ENCODE results near the gene SETD2. TPM values are rescaled to one million over a fixed set of nuclear protein-coding genes. Genes with fewer than 3 reads are reported as not detected.

Gene SETD2
- total and polyA plus RNA-seq, 2 donors (not counting 1 experiment from before 2014, with no cell fraction given), result 22.6 to 91.4 TPM

GRCh38 chr3:46999516-47000197, 164.3 kb downstream of the SETD2 start:
- H3K36me3 ChIP-seq (replicated peaks in 1 of 2; ENCODE audit: control extremely low read depth in 1 of 2, control insufficient read depth in 1 of 2, extremely low read depth in 1 of 2, insufficient read depth in 2 of 2, low read length in 1 of 2), result peaks cover 0 to 65% of the 10 kb centered on the region in 2 experiments
- H3K4me3 ChIP-seq (ENCODE audit: control extremely low read depth in 1 of 5, extremely low read depth in 1 of 5, insufficient read depth in 1 of 5, low read depth in 2 of 5, low read length in 4 of 5), result no peak overlapping the region
- H3K27ac Mint-ChIP-seq, result no peak overlapping the region
- TF ChIP-seq CTCF (IDR thresholded peaks at IDR 0.05), result no peak
- TF ChIP-seq EZH2 (IDR thresholded peaks at IDR 0.05; ENCODE audit: borderline replicate concordance, insufficient read depth, low read depth, low read length, poor library complexity, severe bottlenecking), result no peak
- ChIA-PET CTCF (interaction anchor here (1.0 to 12.1 kb wide), 10 partner anchors 20 to 154 kb away, joined by 3 to 146 read pairs (median 6); partner anchors contain the start of gene NBEAL2), POLR2A (interaction anchor here (1.2 to 1.8 kb wide), 2 partner anchors 10 to 15 kb away, joined by 3 to 4 read pairs; no protein-coding TSS in a partner anchor)
- ATAC-seq (ENCODE audit: low read depth) (no peak), DNase-seq (no peak)
- H3K27me3 Mint-ChIP-seq, result no peaks in the 10 kb centered on the region
- no peak overlapping the region for H3K27ac ChIP-seq (ENCODE audit: low read length in 2 of 2)
- 94% methylated on average over 12 of the region's 14 CpGs for WGBS (ENCODE audit: insufficient coverage)
- no peak overlapping the region for H3K4me2 ChIP-seq (replicated peaks; ENCODE audit: low read depth, low read length, poor library complexity, severe bottlenecking)
- intact Hi-C loops (cut with micrococcal nuclease), result no loop called here
- H3K4me3 Mint-ChIP-seq, result no peak overlapping the region
- peaks cover 3 to 16% of the 10 kb centered on the region in 2 donors for H3K4me1 ChIP-seq (ENCODE audit: control insufficient read depth in 2 of 2, insufficient read depth in 2 of 2, low read length in 2 of 2)
- peaks cover 24% of the 10 kb centered on the region for H3K79me2 ChIP-seq (ENCODE audit: control insufficient read depth, insufficient read depth, low read length)
- H3K9me3 ChIP-seq (ENCODE audit: control extremely low read depth in 1 of 3, control insufficient read depth in 2 of 3, insufficient read depth in 1 of 3, low read length in 2 of 3), result no peaks in the 10 kb centered on the region
- peaks cover 10% of the 10 kb centered on the region for H3K4me1 Mint-ChIP-seq
- no peak overlapping the region for H3K9ac ChIP-seq (ENCODE audit: low read length)
- no peaks in the 10 kb centered on the region for H4K20me1 ChIP-seq (ENCODE audit: control insufficient read depth, insufficient read depth, low read length, poor library complexity, severe bottlenecking)
- no peak overlapping the region for H2AFZ ChIP-seq (ENCODE audit: insufficient read depth, low read depth, low read length, poor library complexity, severe bottlenecking)
- no peaks in the 10 kb centered on the region for H3K9me3 Mint-ChIP-seq (ENCODE audit: insufficient read depth)
- H3K27me3 ChIP-seq (replicated peaks in 1 of 4; ENCODE audit: control extremely low read depth in 1 of 4, control insufficient read depth in 3 of 4, insufficient read depth in 4 of 4, low read length in 3 of 4), result no peaks in the 10 kb centered on the region

Data from B cell (primary cell).